ENCODE data around the gene C10orf143. TPM values are rescaled to one million over a fixed set of nuclear protein-coding genes. Genes with fewer than 3 reads are reported as not detected.

Gene C10orf143
- total RNA-seq, 1 donor from 2014 or later, result 3.6 TPM

DNA sequence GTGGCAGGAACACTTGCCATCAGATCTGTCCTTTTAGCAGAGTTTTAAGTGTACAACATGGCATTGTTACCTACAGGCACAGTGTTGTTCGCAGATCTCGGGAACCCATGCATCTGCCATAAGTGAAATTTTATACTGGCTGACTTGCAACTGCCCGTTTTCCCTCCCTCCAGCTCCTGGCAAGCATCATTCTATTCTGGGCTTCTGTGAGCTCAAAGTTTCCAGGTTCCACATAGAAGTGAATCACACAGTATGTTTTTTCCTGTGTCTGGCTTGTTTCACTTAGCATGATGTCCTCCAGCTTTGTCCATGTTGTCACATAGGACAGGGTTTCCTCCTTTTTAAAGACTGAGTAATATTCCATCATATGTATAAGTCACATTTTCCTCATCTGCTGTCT is 56.6 kb downstream of the C10orf143 start:
- no peaks in the 10 kb centered on the region for H3K27me3 Mint-ChIP-seq
- no peaks in the 10 kb centered on the region for H3K36me3 Mint-ChIP-seq (ENCODE audit: insufficient read depth)
- DNase-seq (ENCODE audit: low spot score, unreplicated experiment), result no peak
- H3K9me3 Mint-ChIP-seq (ENCODE audit: low read depth), result peaks cover 4% of the 10 kb centered on the region
- H3K4me1 Mint-ChIP-seq (ENCODE audit: low read depth), result no peaks in the 10 kb centered on the region
- no peak overlapping the region for H3K27ac Mint-ChIP-seq
- no peak overlapping the region for H3K4me3 Mint-ChIP-seq (ENCODE audit: low read depth)
- TF ChIP-seq CTCF (IDR thresholded peaks at IDR 0.05; ENCODE audit: unreplicated experiment), result no peak

DNA sequence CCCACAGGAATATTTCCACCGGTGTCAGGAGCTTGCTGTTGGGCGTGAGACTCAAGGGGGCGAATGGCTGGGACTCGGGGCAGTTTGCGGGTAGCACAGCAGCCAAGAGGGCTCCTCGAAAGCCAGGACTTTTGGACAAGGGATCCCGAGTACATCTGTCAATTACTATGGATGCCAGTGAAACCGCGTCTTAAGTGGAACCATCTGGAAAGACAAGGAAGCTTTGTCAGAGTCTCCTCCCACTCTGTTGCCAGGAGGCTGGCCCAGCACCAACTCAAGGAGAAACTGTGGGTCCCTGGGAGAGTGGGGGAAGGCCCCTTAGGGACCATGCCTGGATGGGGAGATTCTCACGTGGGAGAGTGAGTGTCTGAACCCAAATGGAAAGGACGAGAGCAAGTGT is 57.1 kb downstream of the C10orf143 start:
- peaks cover 4% of the 10 kb centered on the region for H3K9me3 Mint-ChIP-seq (ENCODE audit: low read depth)
- H3K4me3 Mint-ChIP-seq (ENCODE audit: low read depth), result no peak overlapping the region
- no peak overlapping the region for H3K27ac Mint-ChIP-seq
- no peaks in the 10 kb centered on the region for H3K4me1 Mint-ChIP-seq (ENCODE audit: low read depth)
- no peak for DNase-seq (ENCODE audit: low spot score, unreplicated experiment)
- no peaks in the 10 kb centered on the region for H3K36me3 Mint-ChIP-seq (ENCODE audit: insufficient read depth)
- no peaks in the 10 kb centered on the region for H3K27me3 Mint-ChIP-seq
- no peak for TF ChIP-seq CTCF (IDR thresholded peaks at IDR 0.05; ENCODE audit: unreplicated experiment)

GRCh38 chr10:130052193-130052592 is 58.4 kb downstream of the C10orf143 start:
- peaks cover 4% of the 10 kb centered on the region for H3K9me3 Mint-ChIP-seq (ENCODE audit: low read depth)
- no peaks in the 10 kb centered on the region for H3K4me1 Mint-ChIP-seq (ENCODE audit: low read depth)
- no peak for TF ChIP-seq CTCF (IDR thresholded peaks at IDR 0.05; ENCODE audit: unreplicated experiment)
- peaks cover 4% of the 10 kb centered on the region for H3K27me3 Mint-ChIP-seq
- H3K36me3 Mint-ChIP-seq (ENCODE audit: insufficient read depth), result no peaks in the 10 kb centered on the region
- no peak overlapping the region for H3K4me3 Mint-ChIP-seq (ENCODE audit: low read depth)
- no peak for DNase-seq (ENCODE audit: low spot score, unreplicated experiment)
- no peak overlapping the region for H3K27ac Mint-ChIP-seq

DNA sequence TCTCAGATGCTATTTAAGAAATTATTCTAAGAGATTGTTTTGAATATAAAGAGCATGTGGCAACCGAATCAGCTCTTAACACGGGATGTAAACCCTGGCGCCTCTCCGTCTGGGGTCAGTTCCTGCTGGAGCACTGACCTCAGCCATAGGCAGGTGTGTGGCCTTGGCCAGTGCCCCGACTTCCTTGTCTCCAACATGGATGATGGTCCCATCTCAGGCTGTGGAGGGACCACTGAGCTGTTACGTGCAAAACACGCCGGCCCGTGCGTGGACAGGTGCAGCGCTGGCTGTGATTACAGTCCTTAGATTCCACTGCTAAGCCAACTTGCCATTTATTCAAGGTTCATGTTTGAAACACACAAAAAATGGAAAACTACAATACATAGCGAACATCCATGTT is 59.9 kb downstream of the C10orf143 start:
- Mint-ChIP-seq H3K4me1 (ENCODE audit: low read depth) (no peaks in the 10 kb centered on the region), H3K36me3 (ENCODE audit: insufficient read depth) (no peaks in the 10 kb centered on the region), H3K27ac (no peak overlapping the region), H3K4me3 (ENCODE audit: low read depth) (no peak overlapping the region), H3K9me3 (ENCODE audit: low read depth) (peaks cover 4% of the 10 kb centered on the region), H3K27me3 (peaks cover 4% of the 10 kb centered on the region)
- no peak for DNase-seq (ENCODE audit: low spot score, unreplicated experiment)
- TF ChIP-seq CTCF (IDR thresholded peaks at IDR 0.05; ENCODE audit: unreplicated experiment), result no peak

DNA sequence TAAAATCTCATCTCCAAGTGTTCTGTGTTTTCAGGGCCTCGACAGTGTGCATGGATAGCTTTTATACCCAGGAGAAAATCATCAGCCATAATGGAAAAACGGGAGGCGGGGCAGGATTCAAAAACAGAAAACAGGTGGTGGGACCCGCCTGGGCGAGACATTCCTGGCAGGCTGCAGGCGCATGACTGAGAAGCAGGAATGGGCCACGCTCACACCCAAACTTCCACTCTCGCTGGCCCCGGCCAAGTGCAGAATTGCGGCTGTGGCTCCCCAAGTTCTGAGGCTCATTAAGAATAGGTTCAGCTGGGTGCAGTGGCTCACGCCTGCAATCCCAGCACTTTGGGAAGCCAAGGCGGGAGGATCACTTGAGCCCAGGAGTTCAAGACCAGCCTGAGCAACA is 60.6 kb downstream of the C10orf143 start:
- H3K4me1 Mint-ChIP-seq (ENCODE audit: low read depth), result no peaks in the 10 kb centered on the region
- no peak overlapping the region for H3K27ac Mint-ChIP-seq
- H3K36me3 Mint-ChIP-seq (ENCODE audit: insufficient read depth), result no peaks in the 10 kb centered on the region
- H3K4me3 Mint-ChIP-seq (ENCODE audit: low read depth), result no peak overlapping the region
- H3K9me3 Mint-ChIP-seq (ENCODE audit: low read depth), result peaks cover 3% of the 10 kb centered on the region
- H3K27me3 Mint-ChIP-seq, result peaks cover 4% of the 10 kb centered on the region
- DNase-seq (ENCODE audit: low spot score, unreplicated experiment), result no peak
- TF ChIP-seq CTCF (IDR thresholded peaks at IDR 0.05; ENCODE audit: unreplicated experiment), result no peak

Data from progenitor cell of endocrine pancreas (in vitro differentiated cells).